IPS-18a (cell line): ENCODE results near the gene MINAR2.

ENCODE experiments used
- H3K27ac ChIP-seq: one replicate; pipeline ENCODE4 v1.5.1; 2013; ENCODE audit warnings: low read length
- H3K27me3 ChIP-seq: one replicate; pipeline ENCODE4 v1.6.1; 2013; ENCODE audit warnings: mild to moderate bottlenecking, low read length; ENCODE audit not compliant: control insufficient read depth, insufficient read depth
- H3K36me3 ChIP-seq: one replicate; pipeline ENCODE4 v1.6.1; 2013; ENCODE audit warnings: low read depth, low read length; ENCODE audit not compliant: control insufficient read depth
- H3K4me1 ChIP-seq: one replicate; pipeline ENCODE4 v1.6.1; 2013; ENCODE audit warnings: low read depth, low read length; ENCODE audit not compliant: control insufficient read depth
- H3K4me3 ChIP-seq: one replicate; pipeline ENCODE4 v1.5.1; 2013; ENCODE audit warnings: low read length
- H3K9ac ChIP-seq: one replicate; pipeline ENCODE4 v1.6.1; 2013; ENCODE audit warnings: mild to moderate bottlenecking, low read length, moderate library complexity
- H3K9me3 ChIP-seq: one replicate; pipeline ENCODE4 v1.6.1; 2013; ENCODE audit warnings: low read depth, low read length; ENCODE audit not compliant: control insufficient read depth

The MINAR2 gene

DNA sequence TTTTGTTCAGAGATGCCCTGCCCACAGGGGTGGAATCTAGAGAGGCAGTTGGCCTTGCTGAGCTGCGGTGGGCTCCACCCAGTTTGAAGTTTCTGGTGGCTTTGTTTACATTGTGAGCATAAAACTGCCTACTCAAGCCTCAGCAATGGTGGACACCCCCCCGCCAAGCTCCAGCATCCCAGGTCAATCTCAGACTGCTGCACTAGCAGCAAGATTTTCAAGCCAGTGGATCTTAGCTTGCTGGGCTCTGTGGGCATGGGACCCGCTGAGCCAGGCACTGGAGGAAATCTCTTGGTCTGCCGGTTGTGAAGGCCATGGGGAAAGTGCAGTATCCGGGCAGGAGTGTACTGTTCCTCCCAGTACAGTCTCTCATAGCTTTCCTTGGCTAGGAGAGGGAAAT is 55.5 kb downstream of the MINAR2 start:
- Histone ChIP-seq H3K27me3 (no peaks in the 10 kb centered on the region), H3K4me1 (peaks cover 5% of the 10 kb centered on the region), H3K9ac (no peak overlapping the region), H3K9me3 (no peaks in the 10 kb centered on the region), H3K27ac (no peak overlapping the region), H3K36me3 (no peaks in the 10 kb centered on the region), H3K4me3 (no peak overlapping the region)

DNA sequence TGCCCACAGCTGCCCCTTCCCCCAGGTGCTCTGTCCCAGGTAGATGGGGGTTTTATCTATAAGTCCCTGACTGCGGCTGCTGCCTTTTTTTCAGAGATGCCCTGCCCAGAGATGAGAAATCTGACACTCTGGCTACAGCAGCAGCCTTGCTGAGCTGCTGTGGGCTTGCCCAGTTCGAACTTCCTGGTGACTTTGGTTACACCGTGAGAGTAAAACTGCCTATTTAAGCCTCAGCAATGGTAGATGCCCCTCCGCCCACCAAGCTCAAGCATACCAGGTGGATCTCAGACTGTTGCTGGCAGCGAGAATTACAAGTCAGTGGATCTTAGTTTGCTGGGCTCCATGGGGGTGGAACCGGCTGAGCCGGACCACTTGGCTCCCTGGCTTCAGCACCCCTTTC is 56.8 kb downstream of the MINAR2 start:
- no peak overlapping the region for H3K27ac ChIP-seq
- no peaks in the 10 kb centered on the region for H3K36me3 ChIP-seq
- H3K9me3 ChIP-seq: no peaks in the 10 kb centered on the region
- peaks cover 5% of the 10 kb centered on the region for H3K4me1 ChIP-seq
- H3K4me3 ChIP-seq: no peak overlapping the region
- H3K9ac ChIP-seq: no peak overlapping the region
- no peaks in the 10 kb centered on the region for H3K27me3 ChIP-seq

DNA sequence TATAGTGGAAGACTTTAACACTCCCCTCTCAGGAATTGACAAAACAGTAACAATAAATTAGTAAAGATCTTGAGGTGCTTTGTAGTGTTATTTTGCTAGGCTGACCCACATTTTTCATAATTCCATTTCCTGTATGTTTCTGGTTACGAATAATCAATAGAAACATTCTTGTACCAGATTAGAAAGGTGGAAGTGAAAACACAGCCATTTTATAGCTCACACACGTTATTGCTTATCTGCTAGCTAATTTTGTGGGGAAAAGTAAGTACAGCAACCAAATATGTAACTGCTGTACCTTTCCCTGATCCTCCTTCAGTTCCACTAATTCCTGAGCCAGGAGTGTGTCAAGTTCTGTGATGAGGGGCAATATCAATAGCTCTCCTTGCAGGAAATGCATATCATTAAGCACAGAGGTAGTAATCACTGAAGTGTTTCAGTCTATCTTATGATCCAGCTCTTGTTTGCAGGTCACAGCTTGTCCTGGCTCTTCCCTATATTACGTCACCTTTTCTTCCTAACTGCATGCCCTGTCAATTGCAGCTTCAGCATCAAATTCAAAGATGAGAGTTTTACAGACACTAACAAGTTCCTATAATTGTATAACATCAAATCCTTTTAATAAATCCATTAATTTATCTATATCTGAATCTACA is 59.4 kb downstream of the MINAR2 start:
- H3K27ac ChIP-seq: no peak overlapping the region
- H3K4me3 ChIP-seq: no peak overlapping the region
- no peaks in the 10 kb centered on the region for H3K9me3 ChIP-seq
- H3K36me3 ChIP-seq: no peaks in the 10 kb centered on the region
- H3K4me1 ChIP-seq: peaks cover 5% of the 10 kb centered on the region
- no peaks in the 10 kb centered on the region for H3K27me3 ChIP-seq
- no peak overlapping the region for H3K9ac ChIP-seq
